ENCODE data around the gene GRPEL2.
"Not testable (repeated sequence)": the region's sequence is repeated elsewhere in the genome, so short reads cannot be mapped to it uniquely, and the experiment has no call there.

Gene GRPEL2

GRCh38 chr5:149398747-149399266 lies 53.5 kb downstream of the GRPEL2 start:
- not testable (repeated sequence) for DNase-seq (ENCODE audit: low read depth in 2 of 2)

- no peak for DNase-seq (ENCODE audit: low read depth in 2 of 2)
Measured at GRCh38 chr5:149399775-149400174, 54.5 kb downstream of the GRPEL2 start.

GRCh38 chr5:149400304-149400703 lies 55.0 kb downstream of the GRPEL2 start:
- DNase-seq (ENCODE audit: low read depth in 2 of 2): no peak

GRCh38 chr5:149401051-149401450 lies 55.8 kb downstream of the GRPEL2 start:
- DNase-seq (ENCODE audit: low read depth in 2 of 2): no peak

GRCh38 chr5:149402291-149402690 lies 57.0 kb downstream of the GRPEL2 start:
- DNase-seq (ENCODE audit: low read depth in 2 of 2): no peak

Measured in stimulated activated CD4-positive, alpha-beta T cell treated with anti-CD3 and anti-CD28 coated beads, Interleukin-12 subunit alpha, Interleukin-12 subunit beta, amount 100 ng/mL, for 24 hours (primary cell).